Left lung (tissue), 10 donors: Measurements from ENCODE around the gene CDH26. TPM values are rescaled to one million over a fixed set of nuclear protein-coding genes. Genes with fewer than 3 reads are reported as not detected.

Experiments
- ATAC-seq: fragments of 200-7000 bp; cut with Tn5 transposase; one replicate; pipeline ENCODE4 v1.9.1; 2020; ENCODE audit warnings: moderate library complexity
- DNase-seq, 4 donors: peaks; one replicate each; pipeline ENCODE4 v3.0.0-alpha.2; 2013 to 2020
- H3K27ac ChIP-seq, 2 donors: fragments of 200-600 bp; sonication (generic) in 1 of 2; one replicate each; pipeline versions ENCODE4 v1.5.0 to v1.8.0; 2020 to 2021
- H3K27me3 ChIP-seq, 2 donors: fragments of 200-600 bp; sonication (generic) in 1 of 2; one replicate each; pipeline versions ENCODE4 v1.5.0 to v1.8.0; 2020 to 2021
- H3K36me3 ChIP-seq, 2 donors: fragments of 200-600 bp; sonication (generic) in 1 of 2; one replicate each; pipeline versions ENCODE4 v1.5.0 to v1.8.0; 2020 to 2021
- H3K4me1 ChIP-seq, 2 donors: fragments of 200-600 bp; one replicate each; pipeline ENCODE4 v1.8.0; 2021
- H3K4me3 ChIP-seq, 2 donors: fragments of 200-600 bp; sonication (generic) in 1 of 2; one replicate each; pipeline versions ENCODE4 v1.5.0 to v1.8.0; 2020 to 2021; ENCODE audit warnings: mild to moderate bottlenecking in 1 of 2
- H3K9me3 ChIP-seq, 2 donors: fragments of 200-600 bp; sonication (generic) in 1 of 2; one replicate each; pipeline versions ENCODE4 v1.5.0 to v1.8.0; 2020 to 2021
- intact Hi-C, 2 donors: fragments of 100-400 bp; cut with DNase I; formaldehyde crosslinking; loops; one replicate each; pipeline versions ENCODE4 v1.11.2 to v1.14.2; 2022
- polyA plus RNA-seq, 6 donors: library from polyadenylated mRNA; unstranded; fragments of 120-200 nt; gene quantifications; one replicate each; pipeline ENCODE4 v1.2.1, GENCODE V29; 2013; ENCODE audit not compliant: insufficient read length in 6 of 6
- total RNA-seq, 2 donors: library from RNA; stranded (reverse); fragmentation: NEBNext Ultra II Directional; extraction: Animal tissue kit (Norgen Biotek cat#: 25700); gene quantifications; one replicate each; pipeline ENCODE4 v1.2.1, GENCODE V29; 2021
- TF ChIP-seq, protein P1 (sequence below), 2 donors: fragments of 200-600 bp; sonication (generic) in 1 of 2; IDR thresholded peaks; one replicate each; pipeline versions ENCODE4 v1.5.0 to v1.8.0; 2021; ENCODE audit warnings: antibody characterized with exemption in 2 of 2
- donor health status: DM: no; HTN: yes; CAD: no.
- donor health status: DM: no; HTN: no; CAD: no.

Gene CDH26
- total and polyA plus RNA-seq, 8 donors = 1.6 to 7.3 (median 2.0) TPM

DNA sequence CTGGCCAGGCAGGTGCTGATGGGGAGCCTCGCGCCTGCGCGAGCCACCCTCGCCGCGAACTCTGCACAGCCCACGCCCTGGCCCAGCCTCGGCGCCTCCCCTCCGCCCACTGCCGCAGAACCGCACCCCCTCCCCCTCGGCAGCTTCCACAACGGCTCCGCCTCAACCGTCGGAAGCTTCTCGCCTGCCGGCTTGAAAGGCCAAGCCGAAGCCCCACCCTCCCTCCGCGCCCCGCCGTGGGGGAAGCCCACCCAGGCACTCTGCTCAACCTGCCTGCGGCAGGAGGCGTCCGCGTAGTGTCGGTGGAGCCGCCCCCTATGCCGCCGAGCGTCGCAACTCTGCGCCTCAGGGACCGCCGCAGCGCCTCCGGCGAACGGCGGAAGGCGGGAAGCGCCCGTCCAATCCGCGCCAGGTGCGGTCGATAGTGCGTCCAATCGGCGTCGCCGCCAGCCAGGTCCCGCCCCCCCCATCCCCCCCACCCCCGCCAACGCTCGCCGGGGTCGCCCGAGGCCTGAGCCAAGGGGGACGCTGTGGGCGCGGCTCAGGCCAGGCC, 24.9 kb upstream of the CDH26 start, which contains the start of gene SYCP2:
Gene SYCP2, minus strand, starts transcription at position 342 of the 553 bp plus-strand sequence. CDS start 11,224 bp downstream, outside the sequence.
- no peaks in the 10 kb centered on the region for H3K27me3 ChIP-seq
- H3K36me3 ChIP-seq = no peaks in the 10 kb centered on the region
- TF ChIP-seq, protein P1, sequence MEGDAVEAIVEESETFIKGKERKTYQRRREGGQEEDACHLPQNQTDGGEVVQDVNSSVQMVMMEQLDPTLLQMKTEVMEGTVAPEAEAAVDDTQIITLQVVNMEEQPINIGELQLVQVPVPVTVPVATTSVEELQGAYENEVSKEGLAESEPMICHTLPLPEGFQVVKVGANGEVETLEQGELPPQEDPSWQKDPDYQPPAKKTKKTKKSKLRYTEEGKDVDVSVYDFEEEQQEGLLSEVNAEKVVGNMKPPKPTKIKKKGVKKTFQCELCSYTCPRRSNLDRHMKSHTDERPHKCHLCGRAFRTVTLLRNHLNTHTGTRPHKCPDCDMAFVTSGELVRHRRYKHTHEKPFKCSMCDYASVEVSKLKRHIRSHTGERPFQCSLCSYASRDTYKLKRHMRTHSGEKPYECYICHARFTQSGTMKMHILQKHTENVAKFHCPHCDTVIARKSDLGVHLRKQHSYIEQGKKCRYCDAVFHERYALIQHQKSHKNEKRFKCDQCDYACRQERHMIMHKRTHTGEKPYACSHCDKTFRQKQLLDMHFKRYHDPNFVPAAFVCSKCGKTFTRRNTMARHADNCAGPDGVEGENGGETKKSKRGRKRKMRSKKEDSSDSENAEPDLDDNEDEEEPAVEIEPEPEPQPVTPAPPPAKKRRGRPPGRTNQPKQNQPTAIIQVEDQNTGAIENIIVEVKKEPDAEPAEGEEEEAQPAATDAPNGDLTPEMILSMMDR (IDR thresholded peaks at IDR 0.05) = no peak
- peaks cover 10 to 47% of the 10 kb centered on the region in 2 donors for H3K4me1 ChIP-seq
- DNase-seq (peak in 2 of 4 donors; percentile 44 to 47), ATAC-seq (peak; percentile 79)
- peak within 1 kb of the TSS in 1 of 2 donors; percentile 52 for H3K27ac ChIP-seq
- intact Hi-C loops = no loop called here
- peak within 1 kb of the TSS; percentile 56 to 59 for H3K4me3 ChIP-seq
- H3K9me3 ChIP-seq = no peaks in the 10 kb centered on the region

DNA sequence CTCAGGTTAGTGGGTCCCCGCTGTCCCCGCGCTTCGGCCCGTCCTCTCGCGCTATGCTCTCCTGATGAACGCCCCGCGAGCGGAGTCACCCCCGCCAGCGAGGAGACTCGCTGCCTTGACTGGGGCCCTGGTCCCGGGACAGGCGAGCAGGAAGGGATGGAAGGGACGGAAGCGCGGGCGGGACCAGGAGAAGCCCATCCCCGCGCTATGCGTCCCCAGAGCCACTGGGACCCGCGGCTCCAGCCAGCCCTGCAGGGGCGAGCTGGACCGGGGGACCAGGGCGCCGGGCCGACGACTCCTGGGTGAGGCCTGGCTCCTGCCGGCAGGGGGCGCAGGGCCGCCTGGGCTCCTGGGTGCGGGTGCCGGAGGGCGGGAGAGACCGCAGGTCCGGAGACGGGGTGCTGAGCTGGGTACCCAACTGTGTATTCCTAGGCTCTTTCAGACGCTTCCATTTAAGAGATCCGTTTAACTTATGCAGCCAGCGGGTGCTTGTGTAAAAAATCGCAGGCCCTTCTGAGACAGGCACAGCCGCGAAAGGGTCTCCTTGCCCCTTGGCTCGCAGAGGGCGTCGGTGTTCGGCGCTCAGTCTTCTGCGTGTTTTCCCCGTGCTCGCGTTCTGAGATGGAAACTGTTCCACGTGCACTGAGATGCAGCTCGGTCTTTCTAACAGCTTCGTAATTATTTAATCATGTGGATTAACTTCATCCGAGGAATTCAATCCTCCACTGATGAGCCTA, 24.2 kb upstream of the CDH26 start:
- Histone ChIP-seq H3K27ac (peak overlapping the region in 1 of 2 donors; percentile 52), H3K27me3 (no peaks in the 10 kb centered on the region), H3K4me1 (peaks cover 17 to 54% of the 10 kb centered on the region in 2 donors), H3K4me3 (peak overlapping the region; percentile 56 to 59), H3K36me3 (no peaks in the 10 kb centered on the region), H3K9me3 (no peaks in the 10 kb centered on the region)
- DNase-seq (peak; percentile 71 to 98 (median 78)), ATAC-seq (peak; percentile 98)
- TF ChIP-seq, protein P1 (IDR thresholded peaks at IDR 0.05) = peak; percentile 96 to 97
- intact Hi-C loops = no loop called here

DNA sequence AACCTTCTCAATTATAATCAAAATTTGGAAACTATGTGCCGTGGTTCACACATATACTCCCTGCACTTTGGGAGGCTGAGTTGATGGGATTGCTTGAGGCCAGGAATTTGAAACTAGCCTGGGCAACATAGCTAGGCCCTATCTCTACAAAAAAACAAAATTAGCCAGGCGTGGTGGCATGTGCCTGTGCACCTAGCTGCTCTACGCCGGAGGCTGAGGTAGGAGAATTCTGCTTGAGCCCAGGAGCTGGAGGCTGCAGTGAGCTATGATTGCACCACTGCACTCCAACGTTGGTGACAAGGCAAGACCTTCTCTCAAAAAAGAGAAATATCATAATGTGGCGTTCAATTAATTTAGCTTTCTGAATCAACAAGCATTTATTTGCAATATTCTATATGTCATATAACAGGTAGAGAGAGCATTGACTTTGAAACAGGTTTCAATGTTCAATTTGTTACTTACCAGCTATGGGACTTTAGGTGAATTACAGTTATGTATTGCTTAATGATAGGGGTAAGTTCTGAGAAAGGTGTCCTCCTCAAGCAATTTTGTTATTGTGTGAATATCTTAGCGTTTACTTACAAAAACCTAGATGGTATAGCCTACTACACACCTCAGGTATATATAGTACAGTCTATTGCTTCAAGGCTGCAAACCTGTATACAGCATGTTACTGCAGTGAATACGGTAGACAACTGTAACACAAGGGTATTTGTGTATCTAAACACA, 22.6 kb upstream of the CDH26 start:
- ATAC-seq (no peak), DNase-seq (no peak)
- H3K4me1 ChIP-seq = peaks cover 20 to 60% of the 10 kb centered on the region in 2 donors
- H3K36me3 ChIP-seq = no peaks in the 10 kb centered on the region
- H3K27me3 ChIP-seq = no peaks in the 10 kb centered on the region
- no peak overlapping the region for H3K4me3 ChIP-seq
- H3K27ac ChIP-seq = no peak overlapping the region
- TF ChIP-seq, protein P1 (IDR thresholded peaks at IDR 0.05) = no peak
- intact Hi-C loops = no loop called here
- H3K9me3 ChIP-seq = no peaks in the 10 kb centered on the region

DNA sequence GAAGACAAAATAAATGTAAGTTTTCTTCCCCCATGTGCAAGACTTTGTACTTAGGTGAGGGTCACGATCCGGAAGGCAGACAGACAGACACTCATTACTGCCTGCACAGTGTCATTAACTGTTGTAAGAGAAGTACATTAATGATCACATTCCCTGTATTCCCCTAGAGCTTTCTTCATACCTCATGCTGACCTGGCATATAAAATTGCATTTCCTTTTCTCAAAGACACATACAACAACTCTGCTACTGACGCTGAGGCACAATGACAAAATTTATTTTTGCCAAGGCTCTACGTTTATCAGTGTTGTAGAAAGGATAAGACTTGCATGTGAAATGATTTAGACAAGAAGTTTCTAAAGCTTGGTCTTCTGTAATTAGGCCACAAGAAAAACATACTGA, 21.8 kb upstream of the CDH26 start:
- Histone ChIP-seq H3K27ac (no peak overlapping the region), H3K9me3 (no peaks in the 10 kb centered on the region), H3K4me1 (peaks cover 25 to 66% of the 10 kb centered on the region in 2 donors), H3K36me3 (no peaks in the 10 kb centered on the region), H3K4me3 (no peak overlapping the region), H3K27me3 (no peaks in the 10 kb centered on the region)
- intact Hi-C loops = no loop called here
- TF ChIP-seq, protein P1 (IDR thresholded peaks at IDR 0.05) = no peak
- no peak for ATAC-seq
- DNase-seq = no peak

DNA sequence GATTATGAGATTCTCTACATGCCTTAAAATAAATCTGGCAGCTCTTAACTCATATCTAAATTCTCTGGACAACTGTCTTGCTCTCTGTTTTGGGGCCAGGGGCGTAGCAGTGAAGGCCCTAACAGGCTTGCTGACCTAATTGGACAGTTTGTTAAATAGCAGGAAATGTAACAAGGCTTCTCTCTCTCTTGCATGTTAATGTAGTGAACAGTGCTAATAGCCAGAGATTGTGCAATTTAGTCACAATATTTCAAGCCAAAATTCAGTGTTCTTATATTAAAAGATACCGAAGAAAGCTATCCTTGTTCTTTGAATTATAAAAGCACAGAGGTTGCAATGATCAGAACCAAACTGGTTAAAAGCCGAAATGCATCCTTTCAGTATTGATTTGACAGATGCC, 21.1 kb upstream of the CDH26 start:
- H3K9me3 ChIP-seq = no peaks in the 10 kb centered on the region
- TF ChIP-seq, protein P1 (IDR thresholded peaks at IDR 0.05) = no peak
- no peak for ATAC-seq
- H3K4me3 ChIP-seq = no peak overlapping the region
- intact Hi-C loops = no loop called here
- H3K27ac ChIP-seq = no peak overlapping the region
- DNase-seq = no peak
- H3K36me3 ChIP-seq = no peaks in the 10 kb centered on the region
- H3K27me3 ChIP-seq = no peaks in the 10 kb centered on the region
- peaks cover 28 to 74% of the 10 kb centered on the region in 2 donors for H3K4me1 ChIP-seq
